Measurements from ENCODE around the gene RANBP3. TPM values are rescaled to one million over a fixed set of nuclear protein-coding genes. Genes with fewer than 3 reads are reported as not detected.

The RANBP3 gene
- total and polyA plus RNA-seq, 2 of the 8 experiments (the other 6 are each of a cell fraction or from before 2014, with no cell fraction given), result 95.4 to 122 TPM

DNA sequence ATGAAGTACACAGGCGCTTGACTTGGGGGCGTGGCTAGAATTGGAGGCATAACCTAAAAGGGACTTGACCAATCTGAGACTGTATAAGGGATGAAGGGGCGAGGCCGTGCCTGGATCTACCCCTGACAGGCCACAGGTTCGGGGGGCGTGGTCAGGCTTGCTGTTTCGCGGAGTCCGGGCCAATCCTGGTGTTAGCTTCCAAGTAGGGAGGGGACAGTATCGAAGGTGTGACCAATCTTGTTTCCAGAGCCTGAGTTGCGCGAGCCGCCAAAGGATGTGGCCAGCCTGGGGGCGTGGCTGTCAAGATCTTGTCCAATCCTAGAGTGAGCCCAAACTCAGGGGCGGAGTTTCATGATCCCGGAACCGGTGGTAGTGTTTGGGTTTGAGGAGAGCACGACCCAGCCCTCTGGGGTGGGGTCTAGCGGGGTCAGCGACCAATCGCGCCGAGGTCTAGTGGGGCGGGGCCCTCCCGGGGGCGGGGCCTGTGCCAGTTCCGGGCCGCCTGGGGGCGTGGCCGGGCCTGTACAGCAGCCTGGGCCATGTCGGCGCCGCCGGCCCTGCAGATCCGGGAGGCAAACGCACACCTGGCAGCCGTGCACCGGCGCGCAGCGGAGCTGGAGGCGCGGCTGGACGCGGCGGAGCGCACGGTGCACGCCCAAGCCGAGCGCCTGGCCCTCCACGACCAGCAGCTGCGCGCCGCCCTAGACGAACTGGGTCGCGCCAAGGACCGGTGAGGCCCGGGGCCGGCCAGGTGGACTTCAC is 73.4 kb downstream of the RANBP3 start, which contains the start of gene VMAC (continued):
- TF ChIP-seq, protein P1, sequence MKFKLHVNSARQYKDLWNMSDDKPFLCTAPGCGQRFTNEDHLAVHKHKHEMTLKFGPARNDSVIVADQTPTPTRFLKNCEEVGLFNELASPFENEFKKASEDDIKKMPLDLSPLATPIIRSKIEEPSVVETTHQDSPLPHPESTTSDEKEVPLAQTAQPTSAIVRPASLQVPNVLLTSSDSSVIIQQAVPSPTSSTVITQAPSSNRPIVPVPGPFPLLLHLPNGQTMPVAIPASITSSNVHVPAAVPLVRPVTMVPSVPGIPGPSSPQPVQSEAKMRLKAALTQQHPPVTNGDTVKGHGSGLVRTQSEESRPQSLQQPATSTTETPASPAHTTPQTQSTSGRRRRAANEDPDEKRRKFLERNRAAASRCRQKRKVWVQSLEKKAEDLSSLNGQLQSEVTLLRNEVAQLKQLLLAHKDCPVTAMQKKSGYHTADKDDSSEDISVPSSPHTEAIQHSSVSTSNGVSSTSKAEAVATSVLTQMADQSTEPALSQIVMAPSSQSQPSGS (IDR thresholded peaks at IDR 0.05; ENCODE audit: low read length), result no peak
- no peak for TF ChIP-seq CEBPB (IDR thresholded peaks at IDR 0.05; ENCODE audit: low read depth, low read length)
- no peak for TF ChIP-seq HDAC6 (IDR thresholded peaks at IDR 0.05; ENCODE audit: low read depth, low read length)
- no peak for TF ChIP-seq BCL11A (IDR thresholded peaks at IDR 0.05; ENCODE audit: low read depth in 2 of 2, low read length in 2 of 2)
- TF ChIP-seq FOSL1 (IDR thresholded peaks at IDR 0.05; ENCODE audit: insufficient read depth, low read depth, low read length), result no peak
- TF ChIP-seq KDM4A (IDR thresholded peaks at IDR 0.05; ENCODE audit: low read depth, low read length, severe bottlenecking), result peak; percentile 43
- TF ChIP-seq CTBP2 (IDR thresholded peaks at IDR 0.05; ENCODE audit: borderline replicate concordance, insufficient read depth, insufficient read length, low read length), result no peak
- 0 out of 2 replicates have a peak, but pooled peaks have one; percentile 9 for TF ChIP-seq E2F6 (IDR thresholded peaks at IDR 0.05)
- peak; percentile 17 to 51; a peak in 1 of 4 replicates for TF ChIP-seq SIN3A (conservative IDR thresholded peaks at IDR 0.05 in 1 of 2, IDR thresholded peaks at IDR 0.05 in 1 of 2; ENCODE audit: low read depth in 1 of 2, low read length in 2 of 2)
- TF ChIP-seq MAX (IDR thresholded peaks at IDR 0.05), result peak; percentile 9; the same call in 1 of the 2 replicates
- peak in 1 of 2 experiments; percentile 70; a peak in 2 of 3 replicates for TF ChIP-seq POLR2A (IDR thresholded peaks at IDR 0.05; ENCODE audit: control extremely low read depth in 1 of 2, low read depth in 2 of 2, low read length in 2 of 2)
- TF ChIP-seq SP2 (IDR thresholded peaks at IDR 0.05; ENCODE audit: low read length), result peak; percentile 7; the same call in 1 of the 2 replicates
- peak; percentile 67; the same call in 1 of the 2 replicates for TF ChIP-seq SP1 (IDR thresholded peaks at IDR 0.05; ENCODE audit: low read depth, low read length)
- no peak for TF ChIP-seq EP300 (IDR thresholded peaks at IDR 0.05; ENCODE audit: borderline replicate concordance in 1 of 2, low read depth in 2 of 2, low read length in 2 of 2)
- peak; percentile 55; the same call in 1 of the 2 replicates for TF ChIP-seq TBP (IDR thresholded peaks at IDR 0.05; ENCODE audit: low read depth, low read length)

Data from H1 (cell line).